Measurements from ENCODE around the gene SMARCA2.

DNA sequence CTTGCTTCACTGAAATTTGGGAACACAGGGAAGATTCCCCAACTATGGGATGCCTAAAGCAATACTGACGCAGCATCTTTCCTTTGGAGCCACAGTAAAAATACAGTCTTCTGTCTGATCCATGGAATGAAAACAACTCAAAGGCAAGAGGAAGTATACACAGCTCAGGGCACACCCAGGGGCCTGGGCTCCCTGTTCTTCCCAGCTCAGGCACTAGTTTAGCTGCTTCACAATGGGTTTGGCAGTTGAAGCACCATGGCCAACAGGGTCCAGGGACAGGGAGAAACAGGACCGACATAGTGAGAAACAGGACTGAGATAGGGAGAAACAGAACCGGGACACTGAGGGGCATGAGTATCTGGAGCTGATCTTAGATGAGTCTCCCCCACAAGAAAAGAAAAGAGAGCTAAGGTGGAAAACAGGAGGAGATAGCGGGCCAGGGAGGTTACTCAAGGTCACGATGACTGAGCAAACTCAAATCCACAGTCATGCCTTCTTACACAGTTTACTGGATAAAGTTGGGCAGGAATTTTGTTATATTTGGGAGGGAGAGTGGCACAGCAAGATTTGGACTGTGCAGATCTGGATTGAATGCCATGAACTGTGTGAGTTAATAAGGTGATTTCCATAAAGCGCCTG lies 198.8 kb downstream of the SMARCA2 start:
- TF ChIP-seq, protein P1, sequence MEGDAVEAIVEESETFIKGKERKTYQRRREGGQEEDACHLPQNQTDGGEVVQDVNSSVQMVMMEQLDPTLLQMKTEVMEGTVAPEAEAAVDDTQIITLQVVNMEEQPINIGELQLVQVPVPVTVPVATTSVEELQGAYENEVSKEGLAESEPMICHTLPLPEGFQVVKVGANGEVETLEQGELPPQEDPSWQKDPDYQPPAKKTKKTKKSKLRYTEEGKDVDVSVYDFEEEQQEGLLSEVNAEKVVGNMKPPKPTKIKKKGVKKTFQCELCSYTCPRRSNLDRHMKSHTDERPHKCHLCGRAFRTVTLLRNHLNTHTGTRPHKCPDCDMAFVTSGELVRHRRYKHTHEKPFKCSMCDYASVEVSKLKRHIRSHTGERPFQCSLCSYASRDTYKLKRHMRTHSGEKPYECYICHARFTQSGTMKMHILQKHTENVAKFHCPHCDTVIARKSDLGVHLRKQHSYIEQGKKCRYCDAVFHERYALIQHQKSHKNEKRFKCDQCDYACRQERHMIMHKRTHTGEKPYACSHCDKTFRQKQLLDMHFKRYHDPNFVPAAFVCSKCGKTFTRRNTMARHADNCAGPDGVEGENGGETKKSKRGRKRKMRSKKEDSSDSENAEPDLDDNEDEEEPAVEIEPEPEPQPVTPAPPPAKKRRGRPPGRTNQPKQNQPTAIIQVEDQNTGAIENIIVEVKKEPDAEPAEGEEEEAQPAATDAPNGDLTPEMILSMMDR (IDR thresholded peaks at IDR 0.05), result no peak
- no peak for TF ChIP-seq POLR2A (IDR thresholded peaks at IDR 0.05)

All from testis (tissue), 2 donors.